ENCODE measurements around the gene CACNA1A.

DNA sequence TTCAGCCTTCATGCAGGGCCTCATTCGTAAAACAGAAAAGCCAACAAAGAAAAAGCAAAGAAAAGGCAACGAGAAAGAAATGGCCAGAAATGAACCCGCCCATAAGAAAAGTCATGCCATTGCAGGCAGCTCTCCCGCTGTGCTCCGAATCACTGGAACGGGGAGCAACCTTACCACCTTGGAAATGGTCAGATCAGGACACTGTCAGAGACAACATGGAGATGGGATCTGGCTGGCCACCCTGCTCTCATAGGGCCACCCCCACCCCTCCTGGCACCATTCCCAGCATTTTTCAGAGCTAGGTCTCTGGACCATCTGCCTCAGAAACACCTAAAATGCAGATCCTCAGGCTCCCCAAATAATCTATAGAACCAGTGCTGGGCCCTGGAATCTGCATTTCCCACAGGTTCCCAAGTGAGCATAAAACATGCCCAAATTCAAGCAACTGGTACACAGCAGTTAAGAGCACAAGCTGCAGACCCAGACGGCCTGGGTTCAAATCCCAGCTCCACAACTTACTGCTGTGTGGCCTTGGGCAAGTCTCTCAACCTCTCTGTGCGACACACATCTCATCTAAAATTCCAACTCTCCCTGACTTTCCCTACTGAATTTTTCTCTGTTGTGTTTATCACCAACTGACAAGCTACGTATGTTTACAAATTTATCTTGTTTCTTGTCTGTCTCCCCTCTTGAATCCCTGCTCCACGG lies 204.5 kb downstream of the CACNA1A start:
- TF ChIP-seq RFX5 (IDR thresholded peaks at IDR 0.05; ENCODE audit: low read depth, low read length) (no peak), MXI1 (IDR thresholded peaks at IDR 0.05; ENCODE audit: borderline replicate concordance, low read depth, low read length) (no peak), RCOR1 (IDR thresholded peaks at IDR 0.05; ENCODE audit: insufficient replicate concordance, low read length) (no peak), MAZ (IDR thresholded peaks at IDR 0.05; ENCODE audit: borderline replicate concordance, low read depth, low read length) (no peak)
- TF ChIP-seq, protein P1, sequence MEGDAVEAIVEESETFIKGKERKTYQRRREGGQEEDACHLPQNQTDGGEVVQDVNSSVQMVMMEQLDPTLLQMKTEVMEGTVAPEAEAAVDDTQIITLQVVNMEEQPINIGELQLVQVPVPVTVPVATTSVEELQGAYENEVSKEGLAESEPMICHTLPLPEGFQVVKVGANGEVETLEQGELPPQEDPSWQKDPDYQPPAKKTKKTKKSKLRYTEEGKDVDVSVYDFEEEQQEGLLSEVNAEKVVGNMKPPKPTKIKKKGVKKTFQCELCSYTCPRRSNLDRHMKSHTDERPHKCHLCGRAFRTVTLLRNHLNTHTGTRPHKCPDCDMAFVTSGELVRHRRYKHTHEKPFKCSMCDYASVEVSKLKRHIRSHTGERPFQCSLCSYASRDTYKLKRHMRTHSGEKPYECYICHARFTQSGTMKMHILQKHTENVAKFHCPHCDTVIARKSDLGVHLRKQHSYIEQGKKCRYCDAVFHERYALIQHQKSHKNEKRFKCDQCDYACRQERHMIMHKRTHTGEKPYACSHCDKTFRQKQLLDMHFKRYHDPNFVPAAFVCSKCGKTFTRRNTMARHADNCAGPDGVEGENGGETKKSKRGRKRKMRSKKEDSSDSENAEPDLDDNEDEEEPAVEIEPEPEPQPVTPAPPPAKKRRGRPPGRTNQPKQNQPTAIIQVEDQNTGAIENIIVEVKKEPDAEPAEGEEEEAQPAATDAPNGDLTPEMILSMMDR (conservative IDR thresholded peaks at IDR 0.05; ENCODE audit: low read depth, low read length): no peak

All from IMR-90 (cell line).